Right lobe of liver (tissue), 4 donors: Measurements from ENCODE around the gene CDH23.

Experiments
- CTCF ChIP-seq, 4 donors: fragments of 200-600 bp in 3 of 4; fragments of 450-650 bp in 1 of 4; IDR thresholded peaks; one replicate each; pipeline versions ENCODE4 v1.5.1 to v1.8.0; 2016 to 2022; ENCODE audit warnings: antibody characterized with exemption in 4 of 4, mild to moderate bottlenecking in 2 of 4
- POLR2A ChIP-seq: fragments of 450-650 bp; IDR thresholded peaks from one replicate; pipeline ENCODE4 v1.6.1; 2017; ENCODE audit warnings: antibody characterized with exemption, mild to moderate bottlenecking
- donor health status: DM: no; HTN: no; CAD: no.
- donor health status: DM: no; HTN: no; CAD: no.
- donor health status: DM: no; HTN: yes; CAD: no.

- TF ChIP-seq CTCF (IDR thresholded peaks at IDR 0.05) (no peak), POLR2A (no peak)
Observed at GRCh38 chr10:71611709-71612422, 215.1 kb downstream of the CDH23 start.
